PC-3 (cell line): ENCODE data around the gene ZNF438.

ENCODE experiments used
- EZH2 ChIP-seq: fragments of 300-600 bp; sonication (generic); IDR thresholded peaks from one replicate; pipeline ENCODE4 v1.6.1; 2017; ENCODE audit warnings: antibody characterized with exemption, mild to moderate bottlenecking, low read length; ENCODE audit not compliant: unreplicated experiment
- TF ChIP-seq, protein P1 (sequence below): fragments of 300-600 bp; sonication (generic); conservative IDR thresholded peaks from 2 replicates; pipeline ENCODE4 v1.5.1; 2017; ENCODE audit warnings: antibody characterized with exemption, low read depth, mild to moderate bottlenecking, low read length

DNA sequence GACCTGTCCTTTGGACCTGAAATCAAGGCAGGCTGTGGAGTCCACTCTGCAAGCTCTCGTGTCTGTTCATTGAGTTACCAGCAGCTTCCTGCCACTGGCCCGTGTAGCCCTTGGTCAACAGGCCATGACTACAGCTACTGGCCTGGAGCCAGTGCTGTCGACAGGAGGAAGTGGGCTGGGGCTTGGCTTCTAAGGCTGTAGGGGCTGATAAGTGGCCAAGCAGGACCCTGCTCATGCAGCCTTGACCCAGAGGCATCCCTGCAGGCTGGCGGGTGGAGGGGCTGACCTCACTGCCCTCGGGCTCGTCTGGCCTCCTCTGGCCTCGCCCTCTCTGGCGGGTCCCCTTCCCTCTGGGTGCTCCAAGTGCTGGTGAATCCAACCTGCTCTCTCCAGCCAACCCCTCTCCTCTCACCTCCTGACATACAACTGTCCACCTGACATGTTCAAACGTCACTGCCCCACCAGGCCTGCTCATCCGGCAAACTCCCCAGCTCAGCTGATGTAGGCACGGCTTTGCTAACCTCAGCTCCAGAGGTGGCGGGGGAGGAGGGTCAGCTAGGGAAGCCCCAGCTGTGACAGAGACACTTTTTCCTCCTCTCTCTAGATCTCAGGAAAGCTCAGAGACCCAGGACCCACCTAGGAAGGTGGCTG lies 213.5 kb downstream of the ZNF438 start:
- TF ChIP-seq, protein P1, sequence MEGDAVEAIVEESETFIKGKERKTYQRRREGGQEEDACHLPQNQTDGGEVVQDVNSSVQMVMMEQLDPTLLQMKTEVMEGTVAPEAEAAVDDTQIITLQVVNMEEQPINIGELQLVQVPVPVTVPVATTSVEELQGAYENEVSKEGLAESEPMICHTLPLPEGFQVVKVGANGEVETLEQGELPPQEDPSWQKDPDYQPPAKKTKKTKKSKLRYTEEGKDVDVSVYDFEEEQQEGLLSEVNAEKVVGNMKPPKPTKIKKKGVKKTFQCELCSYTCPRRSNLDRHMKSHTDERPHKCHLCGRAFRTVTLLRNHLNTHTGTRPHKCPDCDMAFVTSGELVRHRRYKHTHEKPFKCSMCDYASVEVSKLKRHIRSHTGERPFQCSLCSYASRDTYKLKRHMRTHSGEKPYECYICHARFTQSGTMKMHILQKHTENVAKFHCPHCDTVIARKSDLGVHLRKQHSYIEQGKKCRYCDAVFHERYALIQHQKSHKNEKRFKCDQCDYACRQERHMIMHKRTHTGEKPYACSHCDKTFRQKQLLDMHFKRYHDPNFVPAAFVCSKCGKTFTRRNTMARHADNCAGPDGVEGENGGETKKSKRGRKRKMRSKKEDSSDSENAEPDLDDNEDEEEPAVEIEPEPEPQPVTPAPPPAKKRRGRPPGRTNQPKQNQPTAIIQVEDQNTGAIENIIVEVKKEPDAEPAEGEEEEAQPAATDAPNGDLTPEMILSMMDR = no peak
- TF ChIP-seq EZH2 = no peak
